HepG2 (cell line): Measurements from ENCODE around the gene DUOXA2. TPM values are rescaled to one million over a fixed set of nuclear protein-coding genes. Genes with fewer than 3 reads are reported as not detected.

Experiments used
- ATAC-seq: fragments of 200-7000 bp; cut with Tn5 transposase; 3 replicates; pipeline ENCODE4 v1.9.1; 2020; ENCODE audit warnings: mild to moderate bottlenecking, moderate library complexity
- BruUV-seq: library from RNA; stranded (reverse); fragments of 400-500 nt; replicated peaks from 2 replicates; lab custom pipeline; 2021; lab: Mats Ljungman, UMichigan
- CTCF ChIA-PET: fragments of 300-600 bp; formaldehyde crosslinking; extraction: SDS; loops from one replicate; lab custom pipeline; 2021; ENCODE audit warnings: low total read pairs, inconsistent platforms, low intra/inter-chr PET ratio; lab: Yijun Ruan, JAX
- POLR2A ChIA-PET: fragments of 350-600 bp; sonication (Branson Sonifier 250); formaldehyde crosslinking; loops from one replicate; lab custom pipeline; 2020; ENCODE audit warnings: antibody characterized with exemption, inconsistent platforms; lab: Yijun Ruan, JAX
- DNase-seq: peaks from one replicate; pipeline ENCODE4 v3.0.0-alpha.2; 2015; ENCODE audit warnings: low spot score
- FAIRE-seq: peaks from 3 replicates; lab custom pipeline; 2011; peaks lifted over from hg19 to GRCh38; lab: Jason Lieb, UNC
- H2AFZ ChIP-seq: one replicate; pipeline ENCODE4 v1.6.1; 2011; ENCODE audit warnings: low read length, inconsistent platforms
- H3K27ac ChIP-seq: fragments of 300-600 bp; 3 replicates; pipeline ENCODE4 v1.8.0; 2011; ENCODE audit warnings: mixed run types, mild to moderate bottlenecking, mixed read lengths, low read length, inconsistent platforms; ENCODE audit not compliant: insufficient read depth; ENCODE audit errors: extremely low read length
- H3K27me3 ChIP-seq, 2 experiments: fragments of 200-600 bp in 1 of 2; 2 replicates in 1 of 2; 3 replicates in 1 of 2; pipeline versions ENCODE4 v1.6.0 to v1.8.0; 2011; ENCODE audit warnings: low read length in 2 of 2, mild to moderate bottlenecking in 2 of 2, moderate library complexity in 2 of 2, inconsistent platforms in 1 of 2; ENCODE audit not compliant: insufficient read depth in 2 of 2, control insufficient read depth in 1 of 2
- H3K36me3 ChIP-seq, 2 experiments: fragments of 200-600 bp in 1 of 2; replicated peaks in 1 of 2; 2 replicates in 1 of 2; 3 replicates in 1 of 2; pipeline versions ENCODE4 v1.5.1 to v1.8.0; 2011; ENCODE audit warnings: low read length in 2 of 2, inconsistent platforms in 1 of 2; ENCODE audit not compliant: insufficient read depth in 2 of 2, control insufficient read depth in 1 of 2
- H3K4me1 ChIP-seq: 2 replicates; pipeline ENCODE4 v1.5.1; 2012; ENCODE audit warnings: low read length, inconsistent platforms; ENCODE audit not compliant: insufficient read depth
- H3K4me2 ChIP-seq: 2 replicates; pipeline ENCODE4 v1.6.0; 2011; ENCODE audit warnings: low read depth, low read length, inconsistent platforms
- H3K4me3 ChIP-seq, 3 experiments: fragments of 200-600 bp in 1 of 3; sonication (generic), shearing (Covaris generic) in 1 of 3; replicated peaks in 1 of 3; 2 replicates each; pipeline ENCODE4 v1.5.1; 2011 to 2016; ENCODE audit warnings: low read length in 3 of 3, inconsistent platforms in 2 of 3, low read depth in 2 of 3, mild to moderate bottlenecking in 2 of 3, control low read depth in 1 of 3, mixed read lengths in 1 of 3; ENCODE audit not compliant: insufficient read depth in 1 of 3
- H3K79me2 ChIP-seq: one replicate; pipeline ENCODE4 v1.6.1; 2011; ENCODE audit warnings: low read length, inconsistent platforms; ENCODE audit not compliant: insufficient read depth
- H3K9ac ChIP-seq: 2 replicates; pipeline ENCODE4 v1.6.0; 2011; ENCODE audit warnings: mild to moderate bottlenecking, low read depth, low read length, inconsistent platforms; ENCODE audit not compliant: insufficient read depth
- H3K9me3 ChIP-seq: 2 replicates; pipeline ENCODE4 v1.5.1; 2012; ENCODE audit warnings: mild to moderate bottlenecking, low read length
- H4K20me1 ChIP-seq: 2 replicates; pipeline ENCODE4 v1.6.0; 2011; ENCODE audit warnings: inconsistent platforms, mild to moderate bottlenecking, low read length, moderate library complexity; ENCODE audit not compliant: insufficient read depth
- BRCA1 ChIP-seq: sonication (generic); formaldehyde crosslinking; IDR thresholded peaks from 2 replicates; pipeline ENCODE4 v1.4.0; 2020; ENCODE audit warnings: missing genetic modification reagents
- EZH2 ChIP-seq: conservative IDR thresholded peaks from 2 replicates; pipeline ENCODE4 v1.6.1; 2012; ENCODE audit warnings: mild to moderate bottlenecking, low read depth, low read length, moderate library complexity
- HDAC2 ChIP-seq: sonication (generic); formaldehyde crosslinking; IDR thresholded peaks from 2 replicates; pipeline ENCODE4 v1.4.0; 2020; ENCODE audit warnings: missing genetic modification reagents
- KDM6A ChIP-seq: IDR thresholded peaks from 2 replicates; pipeline ENCODE4 v1.6.1; 2016; ENCODE audit warnings: low read depth
- ONECUT2 ChIP-seq: sonication (generic); formaldehyde crosslinking; IDR thresholded peaks from 2 replicates; pipeline ENCODE4 v1.4.0; 2020; ENCODE audit warnings: missing genetic modification reagents
- PAXIP1 ChIP-seq: sonication (generic); formaldehyde crosslinking; conservative IDR thresholded peaks from 2 replicates; pipeline ENCODE4 v1.4.0; 2020; ENCODE audit warnings: mild to moderate bottlenecking, missing genetic modification reagents, moderate library complexity
- TOPORS ChIP-seq: sonication (generic); formaldehyde crosslinking; IDR thresholded peaks from 2 replicates; pipeline ENCODE4 v1.8.0; 2023; ENCODE audit warnings: mild to moderate bottlenecking, missing genetic modification reagents
- ZNF335 ChIP-seq: sonication (generic); formaldehyde crosslinking; IDR thresholded peaks from 2 replicates; pipeline ENCODE4 v1.4.0; 2020; ENCODE audit warnings: missing genetic modification reagents
- ZNF589 ChIP-seq: sonication (generic); formaldehyde crosslinking; conservative IDR thresholded peaks from 2 replicates; pipeline ENCODE4 v1.8.0; 2022; ENCODE audit warnings: mild to moderate bottlenecking, moderate library complexity, missing genetic modification reagents
- ZSCAN29 ChIP-seq: sonication (generic); formaldehyde crosslinking; conservative IDR thresholded peaks from 2 replicates; pipeline ENCODE4 v1.4.0; 2020; ENCODE audit warnings: mild to moderate bottlenecking, missing genetic modification reagents
- WGBS: methylation state at CpG from one replicate; pipeline ENCODE4 v1.1.6; 2017; ENCODE audit warnings: low lambda C conversion rate; 5-methylcytosine and 5-hydroxymethylcytosine counted together
- in situ Hi-C: cut with HindIII; loops from 2 replicates; pipeline ENCODE4 v1.10.0; 2017; ENCODE audit warnings: low pct_unique_long_range_greater_than_20kb; ENCODE audit not compliant: extremely low pct_ligation_motif_present
- intact Hi-C: fragments of 100-400 bp; cut with micrococcal nuclease; formaldehyde crosslinking; loops from one replicate; pipeline ENCODE4 v1.10.0; 2022; ENCODE audit not compliant: unreplicated experiment
- polyA plus RNA-seq, 8 experiments: library from polyadenylated mRNA; depleted of rRNA in 3 of 8; stranded (reverse) in 7 of 8; unstranded in 1 of 8; fragments of >200 nt; fragmentation: Illumina TruSeq in 4 of 8; extraction: Trizol in 4 of 8; gene quantifications; 2 replicates each; pipeline versions ENCODE4 v1.2.1 to v1.2.3, GENCODE V29; 2011 to 2016; ENCODE audit warnings: low read depth in 4 of 8, missing spikeins in 1 of 8, mixed read lengths in 1 of 8; ENCODE audit not compliant: insufficient read depth in 1 of 8
- total RNA-seq, 5 experiments: library from RNA; depleted of rRNA; stranded (reverse); fragments of >200 nt; fragmentation: Illumina TruSeq; extraction: Trizol; gene quantifications; 2 replicates each; pipeline ENCODE4 v1.2.3, GENCODE V29; 2016; ENCODE audit warnings: low read depth in 1 of 5
- TF ChIP-seq, protein P1 (sequence below): IDR thresholded peaks from 2 replicates; pipeline ENCODE4 v1.6.1; 2016; ENCODE audit warnings: missing compliant biosample characterization, missing genetic modification reagents, borderline replicate concordance
- TF ChIP-seq, protein P2 (sequence below): IDR thresholded peaks from 2 replicates; pipeline ENCODE4 v1.6.1; 2016; ENCODE audit warnings: missing genetic modification reagents, missing compliant biosample characterization

Gene DUOXA2
- total and polyA plus RNA-seq, 2 of the 13 experiments (the other 11 are each of a cell fraction or from before 2014, with no cell fraction given) = 0.32 TPM; not detected in 1

- Histone ChIP-seq H3K4me2 (peak overlapping the region; percentile 38; the same call in 1 of the 2 replicates), H3K4me3 (no peak overlapping the region; a peak in 1 of 6 replicates)
- TF ChIP-seq KDM6A (no peak), HDAC2 (CRISPR knock-in tag) (no peak), ZNF589 (CRISPR knock-in tag) (no peak), EZH2 (no peak), TOPORS (no peak), ZSCAN29 (CRISPR knock-in tag) (no peak), BRCA1 (CRISPR knock-in tag) (no peak), ONECUT2 (CRISPR knock-in tag) (no peak), PAXIP1 (CRISPR knock-in tag) (no peak), ZNF335 (CRISPR knock-in tag) (no peak)
- TF ChIP-seq, protein P1, sequence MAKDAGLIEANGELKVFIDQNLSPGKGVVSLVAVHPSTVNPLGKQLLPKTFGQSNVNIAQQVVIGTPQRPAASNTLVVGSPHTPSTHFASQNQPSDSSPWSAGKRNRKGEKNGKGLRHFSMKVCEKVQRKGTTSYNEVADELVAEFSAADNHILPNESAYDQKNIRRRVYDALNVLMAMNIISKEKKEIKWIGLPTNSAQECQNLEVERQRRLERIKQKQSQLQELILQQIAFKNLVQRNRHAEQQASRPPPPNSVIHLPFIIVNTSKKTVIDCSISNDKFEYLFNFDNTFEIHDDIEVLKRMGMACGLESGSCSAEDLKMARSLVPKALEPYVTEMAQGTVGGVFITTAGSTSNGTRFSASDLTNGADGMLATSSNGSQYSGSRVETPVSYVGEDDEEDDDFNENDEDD (CRISPR knock-in tag) = no peak
- TF ChIP-seq, protein P2, sequence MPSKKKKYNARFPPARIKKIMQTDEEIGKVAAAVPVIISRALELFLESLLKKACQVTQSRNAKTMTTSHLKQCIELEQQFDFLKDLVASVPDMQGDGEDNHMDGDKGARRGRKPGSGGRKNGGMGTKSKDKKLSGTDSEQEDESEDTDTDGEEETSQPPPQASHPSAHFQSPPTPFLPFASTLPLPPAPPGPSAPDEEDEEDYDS (CRISPR knock-in tag) = no peak; the same call in 1 of the 2 replicates
These were observed 48.8 kb downstream of the DUOXA2 start for GRCh38 chr15:45162771-45163507.

More at GRCh38 chr15:45162771-45163507, 48.8 kb downstream of the DUOXA2 start:
- Histone ChIP-seq H3K27me3 (no peaks in the 10 kb centered on the region), H3K79me2 (no peaks in the 10 kb centered on the region), H3K9me3 (no peaks in the 10 kb centered on the region), H3K9ac (no peak overlapping the region), H4K20me1 (no peaks in the 10 kb centered on the region), H2AFZ (no peak overlapping the region), H3K4me1 (peaks cover 41% of the 10 kb centered on the region), H3K36me3 (no peaks in the 10 kb centered on the region), H3K27ac (no peak overlapping the region)
- intact Hi-C loops (loop anchor here (2.0 to 5.0 kb wide), 3 partner anchors 38 to 294 kb away; a partner anchor contains a TSS), in situ Hi-C loops (loop anchor here (5.0 kb wide), 2 partner anchors 99 to 239 kb away; a partner anchor contains a TSS)
- ChIA-PET POLR2A (interaction anchor here (0.9 to 1.9 kb wide), 6 partner anchors 24 to 239 kb away, joined by 4 to 12 read pairs (median 5); partner anchors contain the start of gene SHF), CTCF (interaction anchor here (0.7 to 2.3 kb wide), 5 partner anchors 42 to 294 kb away, joined by 3 to 16 read pairs (median 4); no protein-coding TSS in a partner anchor)
- no TSS peak for BruUV-seq
- ATAC-seq = peak; percentile 83
- peak; percentile 94 for FAIRE-seq
- DNase-seq = peak; percentile 76
- WGBS = 0% methylated on average over 5 of the region's 7 CpGs
